Measurements from ENCODE around the gene TCTN1. TPM values are rescaled to one million over a fixed set of nuclear protein-coding genes. Genes with fewer than 3 reads are reported as not detected.

TCTN1 gene
- total and polyA plus RNA-seq, 2 of the 13 experiments (the other 11 are each of a cell fraction or from before 2014, with no cell fraction given): 13.6 to 16.0 TPM

- no peak for DNase-seq (ENCODE audit: low spot score)
- no peak for FAIRE-seq
- TF ChIP-seq ZNF329 (CRISPR knock-in tag; IDR thresholded peaks at IDR 0.05; ENCODE audit: low read depth): no peak
- TF ChIP-seq ATRX (CRISPR knock-in tag; IDR thresholded peaks at IDR 0.05; ENCODE audit: borderline replicate concordance): no peak
- TF ChIP-seq ZFP37 (CRISPR knock-in tag; IDR thresholded peaks at IDR 0.05; ENCODE audit: borderline replicate concordance): no peak
- TF ChIP-seq ZNF567 (CRISPR knock-in tag; IDR thresholded peaks at IDR 0.05; ENCODE audit: borderline replicate concordance): no peak
- TF ChIP-seq PCBP1 (IDR thresholded peaks at IDR 0.05; ENCODE audit: borderline replicate concordance, low read depth, low read length): no peak
- TF ChIP-seq TRIM24 (CRISPR knock-in tag; IDR thresholded peaks at IDR 0.05): no peak
- no peak for TF ChIP-seq NCOA1 (CRISPR knock-in tag; IDR thresholded peaks at IDR 0.05)
- no peak for TF ChIP-seq HOXA7 (CRISPR knock-in tag; IDR thresholded peaks at IDR 0.05)
- no peak for TF ChIP-seq ZFP62 (CRISPR knock-in tag; IDR thresholded peaks at IDR 0.05)
- no peak for TF ChIP-seq HBP1 (CRISPR knock-in tag; IDR thresholded peaks at IDR 0.05; ENCODE audit: low read depth)
- TF ChIP-seq NCOR1 (IDR thresholded peaks at IDR 0.05; ENCODE audit: borderline replicate concordance, low read length): no peak
- TF ChIP-seq, protein P1, sequence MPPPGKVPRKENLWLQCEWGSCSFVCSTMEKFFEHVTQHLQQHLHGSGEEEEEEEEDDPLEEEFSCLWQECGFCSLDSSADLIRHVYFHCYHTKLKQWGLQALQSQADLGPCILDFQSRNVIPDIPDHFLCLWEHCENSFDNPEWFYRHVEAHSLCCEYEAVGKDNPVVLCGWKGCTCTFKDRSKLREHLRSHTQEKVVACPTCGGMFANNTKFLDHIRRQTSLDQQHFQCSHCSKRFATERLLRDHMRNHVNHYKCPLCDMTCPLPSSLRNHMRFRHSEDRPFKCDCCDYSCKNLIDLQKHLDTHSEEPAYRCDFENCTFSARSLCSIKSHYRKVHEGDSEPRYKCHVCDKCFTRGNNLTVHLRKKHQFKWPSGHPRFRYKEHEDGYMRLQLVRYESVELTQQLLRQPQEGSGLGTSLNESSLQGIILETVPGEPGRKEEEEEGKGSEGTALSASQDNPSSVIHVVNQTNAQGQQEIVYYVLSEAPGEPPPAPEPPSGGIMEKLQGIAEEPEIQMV (CRISPR knock-in tag; IDR thresholded peaks at IDR 0.05; ENCODE audit: low read depth): no peak
These were observed 62.2 kb downstream of the TCTN1 start for GRCh38 chr12:110676171-110676570.

More at GRCh38 chr12:110676171-110676570, 62.2 kb downstream of the TCTN1 start:
- Histone ChIP-seq H3K4me1 (ENCODE audit: insufficient read depth, low read length) (peaks cover 11% of the 10 kb centered on the region), H3K9ac (ENCODE audit: insufficient read depth, low read depth, low read length) (no peak overlapping the region), H3K4me3 (replicated peaks in 1 of 3; ENCODE audit: insufficient read depth in 1 of 3, low read depth in 2 of 3, low read length in 3 of 3) (no peak overlapping the region), H3K79me2 (ENCODE audit: insufficient read depth, low read length) (no peaks in the 10 kb centered on the region), H2AFZ (ENCODE audit: low read length) (no peak overlapping the region), H3K27ac (ENCODE audit: extremely low read length, insufficient read depth, low read length) (no peak overlapping the region), H3K36me3 (replicated peaks in 1 of 2; ENCODE audit: control insufficient read depth in 1 of 2, insufficient read depth in 2 of 2, low read length in 2 of 2) (no peaks in the 10 kb centered on the region), H3K27me3 (ENCODE audit: control insufficient read depth in 1 of 2, insufficient read depth in 2 of 2, low read length in 2 of 2) (peaks cover 0 to 12% of the 10 kb centered on the region in 2 experiments; a peak in 3 of 5 replicates), H4K20me1 (ENCODE audit: insufficient read depth, low read length) (no peaks in the 10 kb centered on the region), H3K4me2 (ENCODE audit: low read depth, low read length) (no peak overlapping the region), H3K9me3 (ENCODE audit: low read length) (no peaks in the 10 kb centered on the region)
- ATAC-seq: no peak
- in situ Hi-C loops (cut with HindIII; ENCODE audit: extremely low pct_ligation_motif_present, low pct_unique_long_range_greater_than_20kb): no loop called here
- intact Hi-C loops (cut with micrococcal nuclease; ENCODE audit: unreplicated experiment): no loop called here
- no TSS peak for BruUV-seq (replicated peaks)
- ChIA-PET CTCF (ENCODE audit: low intra/inter-chr PET ratio, low total read pairs) (no interaction called here), POLR2A (no interaction called here)
- WGBS (ENCODE audit: low lambda C conversion rate): 39% methylated on average over 4 of the region's 4 CpGs
